ENCODE measurements around the gene KRT15. TPM values are rescaled to one million over a fixed set of nuclear protein-coding genes. Genes with fewer than 3 reads are reported as not detected.
A peak's percentile ranks its signal among the peaks of the same experiment; 100 is the strongest.

Gene KRT15
- total RNA-seq, 1 donor: 0.63 TPM

DNA sequence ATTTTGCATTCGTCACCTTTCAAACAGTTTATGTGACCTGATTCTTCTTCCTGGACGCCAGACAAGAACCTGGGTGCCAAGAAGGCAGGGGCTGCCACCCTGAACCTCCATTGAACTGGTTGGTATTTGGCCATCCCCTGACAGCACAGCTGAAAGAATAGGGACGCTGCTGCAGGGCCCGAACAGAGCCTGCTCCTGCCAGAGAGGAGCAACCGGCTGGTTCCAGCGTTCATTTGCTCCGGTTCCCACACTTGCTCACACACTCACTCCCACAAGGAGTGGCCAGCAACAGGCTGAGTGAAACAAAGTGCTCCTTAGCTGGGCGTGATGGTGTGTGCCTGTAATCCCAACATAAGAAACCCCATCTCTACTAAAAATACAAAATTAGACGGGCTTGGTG lies 38.2 kb upstream of the KRT15 start:
- no peak for DNase-seq (ENCODE audit: low read depth)
- no peak overlapping the region for H3K4me3 ChIP-seq (ENCODE audit: low read depth, low read length)
- TF ChIP-seq, protein P1, sequence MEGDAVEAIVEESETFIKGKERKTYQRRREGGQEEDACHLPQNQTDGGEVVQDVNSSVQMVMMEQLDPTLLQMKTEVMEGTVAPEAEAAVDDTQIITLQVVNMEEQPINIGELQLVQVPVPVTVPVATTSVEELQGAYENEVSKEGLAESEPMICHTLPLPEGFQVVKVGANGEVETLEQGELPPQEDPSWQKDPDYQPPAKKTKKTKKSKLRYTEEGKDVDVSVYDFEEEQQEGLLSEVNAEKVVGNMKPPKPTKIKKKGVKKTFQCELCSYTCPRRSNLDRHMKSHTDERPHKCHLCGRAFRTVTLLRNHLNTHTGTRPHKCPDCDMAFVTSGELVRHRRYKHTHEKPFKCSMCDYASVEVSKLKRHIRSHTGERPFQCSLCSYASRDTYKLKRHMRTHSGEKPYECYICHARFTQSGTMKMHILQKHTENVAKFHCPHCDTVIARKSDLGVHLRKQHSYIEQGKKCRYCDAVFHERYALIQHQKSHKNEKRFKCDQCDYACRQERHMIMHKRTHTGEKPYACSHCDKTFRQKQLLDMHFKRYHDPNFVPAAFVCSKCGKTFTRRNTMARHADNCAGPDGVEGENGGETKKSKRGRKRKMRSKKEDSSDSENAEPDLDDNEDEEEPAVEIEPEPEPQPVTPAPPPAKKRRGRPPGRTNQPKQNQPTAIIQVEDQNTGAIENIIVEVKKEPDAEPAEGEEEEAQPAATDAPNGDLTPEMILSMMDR (IDR thresholded peaks at IDR 0.05; ENCODE audit: insufficient read depth, low read length): no peak

DNA sequence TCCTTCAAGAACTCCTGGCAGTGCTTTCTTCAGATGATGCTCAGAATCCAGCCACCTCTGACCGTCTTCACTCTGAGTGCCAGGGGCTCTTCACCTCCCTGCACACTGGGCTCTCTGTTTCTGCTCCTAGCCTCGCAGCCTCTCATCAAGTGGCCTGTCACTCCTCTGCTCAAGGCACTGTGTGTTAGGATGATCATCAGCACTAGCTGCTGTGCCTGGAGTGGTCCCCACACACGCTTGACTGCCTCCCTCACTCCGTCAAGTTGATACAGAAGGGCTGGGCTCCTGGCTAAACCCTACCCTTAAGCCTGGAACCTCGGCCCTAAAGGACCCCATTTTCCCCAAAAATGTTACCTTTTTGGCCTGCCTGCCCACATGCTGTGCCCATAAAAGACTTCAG lies 37.6 kb upstream of the KRT15 start:
- no peak overlapping the region for H3K4me3 ChIP-seq (ENCODE audit: low read depth, low read length)
- no peak for DNase-seq (ENCODE audit: low read depth)
- TF ChIP-seq, protein P1 (IDR thresholded peaks at IDR 0.05; ENCODE audit: insufficient read depth, low read length): no peak

DNA sequence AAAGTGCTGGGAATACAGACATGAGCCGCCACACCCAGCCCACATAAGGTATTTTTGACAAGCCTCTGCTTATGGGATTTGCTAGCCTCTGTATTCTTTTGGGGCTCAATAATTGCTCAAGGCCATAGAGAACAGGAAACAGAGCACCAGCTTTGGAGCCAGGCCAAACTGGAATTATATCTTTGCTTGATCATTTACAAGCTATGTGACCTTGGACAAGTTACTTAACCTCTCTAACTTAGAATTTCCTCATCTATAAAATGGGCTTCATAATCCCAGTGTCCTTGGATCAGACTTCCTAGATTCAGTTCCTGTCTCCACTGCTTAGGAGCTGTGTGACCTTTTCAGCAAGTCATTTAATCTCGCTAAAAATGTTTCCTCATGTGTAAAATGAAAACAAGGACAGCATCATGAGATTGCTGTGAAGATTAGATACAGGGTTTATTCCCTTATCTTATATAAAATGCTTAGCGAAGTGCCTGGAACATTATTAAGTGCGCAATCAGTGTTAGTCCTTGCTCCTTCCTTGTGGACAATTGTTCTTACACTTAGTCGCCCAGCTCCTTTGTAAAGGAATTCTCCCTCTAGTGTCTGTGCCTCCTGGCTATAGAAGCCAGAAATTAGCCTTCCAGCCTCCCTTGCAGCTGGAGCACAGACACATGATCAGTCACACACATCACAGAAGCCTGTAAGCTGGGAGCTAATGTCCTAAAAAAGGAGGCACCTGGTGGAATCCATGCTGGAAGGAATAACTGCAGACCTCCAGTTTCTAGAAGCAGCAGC lies 36.6 kb upstream of the KRT15 start:
- DNase-seq (ENCODE audit: low read depth): peak; percentile 18
- no peak overlapping the region for H3K4me3 ChIP-seq (ENCODE audit: low read depth, low read length)
- TF ChIP-seq, protein P1 (IDR thresholded peaks at IDR 0.05; ENCODE audit: insufficient read depth, low read length): no peak

DNA sequence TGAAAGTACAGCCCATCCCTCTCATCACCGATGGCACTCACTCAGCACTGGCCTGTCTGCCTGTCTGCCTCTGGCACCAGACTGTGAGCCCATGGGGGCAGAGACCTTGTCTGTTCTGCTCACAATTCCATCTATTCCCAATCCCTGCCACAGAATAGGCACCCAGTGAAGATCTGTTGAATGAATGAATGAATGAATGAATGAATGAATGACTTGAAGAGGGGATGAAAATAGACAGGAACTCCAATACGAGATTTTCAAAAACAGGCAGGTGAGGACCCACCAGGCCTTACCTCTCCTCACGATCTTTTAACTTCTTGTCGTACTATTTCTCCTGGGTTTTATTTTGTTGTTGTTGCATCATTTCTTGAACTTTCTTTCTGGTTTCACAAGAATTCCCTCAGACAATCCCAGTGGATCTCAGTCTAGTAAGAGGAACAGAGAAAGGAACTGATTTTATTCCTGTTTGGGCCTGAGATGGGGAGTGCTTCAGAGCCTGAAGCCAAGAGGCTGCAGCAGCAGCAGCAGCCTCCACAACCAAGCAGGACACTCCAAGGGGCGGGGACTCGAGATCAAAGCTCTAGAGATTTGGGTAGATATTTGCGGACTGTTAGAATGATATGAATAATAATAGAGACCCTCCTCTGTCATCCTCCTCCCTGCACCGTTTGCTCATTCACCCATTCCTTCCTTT lies 35.4 kb upstream of the KRT15 start:
- TF ChIP-seq, protein P1 (IDR thresholded peaks at IDR 0.05; ENCODE audit: insufficient read depth, low read length): no peak
- no peak overlapping the region for H3K4me3 ChIP-seq (ENCODE audit: low read depth, low read length)
- peak; percentile 51 for DNase-seq (ENCODE audit: low read depth)

DNA sequence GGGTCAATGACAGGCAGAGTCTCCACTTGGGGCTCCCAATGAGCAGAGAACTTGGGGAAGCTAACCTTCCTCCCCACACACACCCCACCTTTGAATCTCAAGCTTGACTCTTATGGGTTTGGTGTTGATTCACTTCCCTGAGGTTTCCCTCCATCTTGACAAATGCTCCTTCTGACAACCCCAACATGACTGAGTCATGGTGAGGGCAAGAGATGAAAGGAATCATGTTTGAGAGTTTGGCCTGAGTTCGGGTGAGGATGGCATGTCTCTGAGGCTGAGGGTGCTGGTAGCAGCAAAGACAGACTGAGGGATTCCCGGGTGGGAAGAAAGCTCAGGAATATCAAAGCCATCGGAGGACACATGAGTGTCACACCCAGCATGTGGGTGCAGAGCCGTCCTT lies 34.5 kb upstream of the KRT15 start:
- H3K4me3 ChIP-seq (ENCODE audit: low read depth, low read length): no peak overlapping the region
- TF ChIP-seq, protein P1 (IDR thresholded peaks at IDR 0.05; ENCODE audit: insufficient read depth, low read length): no peak
- DNase-seq (ENCODE audit: low read depth): peak; percentile 35

DNA sequence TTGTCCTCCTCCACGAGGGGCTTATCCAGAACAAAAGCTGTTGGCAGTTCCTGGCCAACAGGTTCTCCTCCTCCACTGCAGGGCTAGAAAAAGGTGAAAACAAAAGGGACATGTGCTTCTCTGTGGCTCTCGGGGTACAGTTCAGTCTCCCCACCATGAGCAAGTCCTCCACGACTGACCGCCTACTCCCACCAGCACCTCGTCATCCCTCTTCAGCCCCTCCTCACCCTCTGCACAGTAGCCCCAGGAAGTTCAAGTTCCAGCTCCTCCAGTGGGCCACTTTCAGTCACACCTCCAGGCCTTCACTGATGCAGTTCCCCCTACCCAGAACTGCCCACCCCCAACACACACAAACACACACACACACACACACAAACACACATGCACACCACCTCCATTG lies 33.8 kb upstream of the KRT15 start:
- DNase-seq (ENCODE audit: low read depth): no peak
- no peak overlapping the region for H3K4me3 ChIP-seq (ENCODE audit: low read depth, low read length)
- TF ChIP-seq, protein P1 (IDR thresholded peaks at IDR 0.05; ENCODE audit: insufficient read depth, low read length): no peak
